T47D (cell line): ENCODE data around the gene HNRNPM.
"Not testable (repeated sequence)": the region's sequence is repeated elsewhere in the genome, so short reads cannot be mapped to it uniquely, and the experiment has no call there.

ENCODE experiments used
- DNase-seq, 2 experiments: peaks; one replicate each; pipeline versions ENCODE4 v3.0.0 to v3.0.0-alpha.2; 2011 to 2012; ENCODE audit warnings: low read depth in 1 of 2, low spot score in 1 of 2
- JUND ChIP-seq: IDR thresholded peaks from 2 replicates; pipeline ENCODE4 v1.6.1; 2012; ENCODE audit warnings: low read depth
- in situ Hi-C: cut with HindIII; loops from 2 replicates; pipeline ENCODE4 v1.10.0; 2016; ENCODE audit warnings: low sequenced_read_pairs, low pct_unique_long_range_greater_than_20kb

Gene HNRNPM

DNA sequence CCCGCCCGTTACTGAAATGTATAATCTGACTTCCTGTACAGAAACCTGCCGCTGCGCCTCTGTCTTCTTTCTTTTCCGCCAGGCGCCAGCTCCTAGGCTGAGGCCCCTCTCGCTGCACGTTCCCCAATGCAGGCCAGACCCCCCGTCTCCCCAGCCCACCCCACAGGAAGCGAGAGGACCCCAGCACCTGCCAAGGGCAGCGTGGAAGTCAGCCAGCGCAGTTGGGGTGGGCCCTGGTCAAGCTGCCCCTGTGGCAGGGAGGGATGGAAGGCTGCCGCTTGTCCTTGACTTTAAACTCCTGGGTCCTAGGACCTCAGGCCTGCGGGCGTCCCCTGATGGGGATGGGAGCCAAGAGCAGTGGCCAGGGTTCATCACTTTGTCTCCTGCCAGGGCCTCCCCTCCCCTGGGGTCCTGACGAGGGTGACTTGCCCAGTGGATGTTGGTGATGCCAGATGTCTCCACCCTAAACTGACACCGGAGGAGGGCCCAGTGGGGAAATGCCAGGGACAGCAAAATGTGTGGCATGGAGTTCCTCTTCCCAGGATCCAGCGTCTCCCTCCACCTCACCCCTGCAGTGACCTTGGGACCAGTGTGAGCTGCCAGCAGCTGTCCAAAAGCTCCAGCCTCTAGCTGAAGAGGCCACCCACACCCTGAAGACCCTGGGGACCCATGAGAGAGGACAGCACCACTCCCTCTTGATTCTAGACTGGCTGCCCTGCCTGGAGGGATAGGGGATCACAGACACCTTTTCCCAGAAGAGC lies 40.2 kb upstream of the HNRNPM start:
- TF ChIP-seq JUND = no peak
- in situ Hi-C loops = no loop called here
- no peak for DNase-seq

DNA sequence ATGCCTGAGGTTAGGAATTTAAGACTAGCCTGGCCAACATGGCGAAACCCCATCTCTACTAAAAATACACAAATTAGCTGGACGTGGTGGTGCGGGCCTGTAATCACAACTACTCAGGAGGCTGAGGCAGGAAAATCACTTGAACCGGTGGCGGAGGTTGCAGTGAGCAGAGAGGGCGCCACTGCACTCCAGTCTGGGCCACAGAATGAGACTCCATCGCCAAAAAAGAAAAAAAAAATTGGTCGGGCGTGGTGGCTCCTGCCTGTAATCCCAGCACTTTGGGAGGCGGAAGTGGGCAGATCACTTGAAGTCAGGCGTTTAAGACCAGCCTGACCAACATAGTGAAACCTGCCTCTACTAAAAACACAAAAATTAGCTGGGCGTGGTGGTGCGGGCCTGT lies 34.1 kb upstream of the HNRNPM start:
- in situ Hi-C loops, DNase-seq: not testable (repeated sequence)

DNA sequence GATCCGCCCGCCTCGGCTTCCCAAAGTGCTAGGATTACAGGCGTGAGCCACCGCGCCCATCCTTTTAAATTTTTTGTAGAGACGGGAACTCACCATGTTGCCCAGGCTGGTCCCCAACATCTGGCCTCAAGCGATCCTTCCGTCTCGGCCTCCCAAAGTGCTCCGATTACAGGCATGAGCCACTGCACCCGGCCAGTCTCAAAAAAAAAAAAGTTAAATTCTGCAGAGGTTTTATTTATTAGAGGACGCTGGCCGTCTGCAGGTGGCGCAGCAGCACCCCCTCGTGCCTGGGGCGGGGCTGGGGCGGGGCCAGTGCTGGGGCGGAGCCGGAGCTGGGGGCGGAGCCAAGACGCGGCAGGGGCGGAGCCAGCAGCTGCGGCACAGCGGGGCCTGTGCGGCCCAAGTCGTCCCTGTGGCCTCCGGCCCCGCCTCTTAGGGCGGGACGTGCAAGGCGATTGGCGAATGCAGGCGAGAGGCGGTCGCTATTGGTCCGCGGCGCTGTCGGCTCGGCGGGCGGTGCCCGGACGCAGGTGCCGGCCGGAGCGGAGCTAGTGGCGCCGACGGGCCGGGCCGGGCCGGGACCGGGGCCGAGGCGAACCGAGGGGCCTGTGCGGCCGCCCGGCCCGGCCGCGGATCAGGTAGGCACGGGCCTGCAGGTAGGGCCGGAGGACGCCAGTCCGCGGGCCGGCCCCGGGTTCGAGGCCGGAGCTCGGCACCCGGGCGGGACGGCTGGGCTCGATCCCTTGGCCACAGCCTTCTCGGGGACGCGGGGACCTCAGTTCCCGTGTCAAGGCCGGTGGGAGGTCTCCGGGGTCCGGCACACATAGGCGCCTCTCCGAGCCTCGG lies 31.8 kb upstream of the HNRNPM start, which contains the start of gene MARCHF2:
TSS of gene MARCHF2 (plus strand) at position 523 of the 846 bp plus-strand sequence. CDS start 8,536 bp downstream, outside the sequence.
- in situ Hi-C loops = no loop called here
- TF ChIP-seq JUND = no peak
- DNase-seq = peak; percentile 87 to 95

DNA sequence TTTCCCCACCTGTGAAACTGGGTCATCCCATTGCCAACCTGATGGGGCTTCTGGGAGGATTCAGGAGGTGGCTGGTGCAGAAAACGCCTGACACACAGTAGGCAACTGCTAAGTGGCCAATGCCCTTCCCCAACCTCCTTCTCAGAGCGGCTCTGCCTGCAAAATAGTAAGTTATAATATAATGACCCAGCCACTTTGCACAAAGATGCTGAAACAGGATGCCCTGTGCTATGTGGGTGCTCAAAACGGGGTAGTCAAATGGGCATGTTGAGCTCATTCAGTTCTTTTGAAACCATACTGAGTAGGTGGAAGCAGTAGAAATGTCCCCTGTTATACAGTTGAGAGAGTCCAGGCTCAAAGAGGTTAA lies 31.2 kb upstream of the HNRNPM start:
- DNase-seq = no peak
- TF ChIP-seq JUND = no peak
- in situ Hi-C loops = no loop called here

DNA sequence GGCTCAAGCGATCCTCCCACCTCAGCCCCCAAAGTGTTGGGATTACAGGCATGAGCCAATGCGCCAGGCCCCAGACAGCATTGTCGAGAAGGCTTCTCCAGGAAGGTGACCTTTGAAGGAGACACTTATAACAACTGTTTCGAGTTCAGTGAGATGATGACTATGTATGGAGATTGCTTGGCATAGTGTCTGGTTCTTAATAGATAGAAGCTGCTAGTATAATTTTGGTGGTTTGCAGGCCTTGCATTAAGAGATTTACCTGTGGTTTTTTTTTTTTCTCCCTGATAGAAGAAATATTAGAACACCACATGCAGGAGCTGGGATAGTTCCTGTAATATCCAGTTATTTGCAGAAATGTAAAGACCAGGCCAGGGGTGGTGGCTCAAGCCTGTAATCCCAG lies 28.0 kb upstream of the HNRNPM start:
- no peak for TF ChIP-seq JUND
- DNase-seq = no peak
- in situ Hi-C loops = no loop called here

DNA sequence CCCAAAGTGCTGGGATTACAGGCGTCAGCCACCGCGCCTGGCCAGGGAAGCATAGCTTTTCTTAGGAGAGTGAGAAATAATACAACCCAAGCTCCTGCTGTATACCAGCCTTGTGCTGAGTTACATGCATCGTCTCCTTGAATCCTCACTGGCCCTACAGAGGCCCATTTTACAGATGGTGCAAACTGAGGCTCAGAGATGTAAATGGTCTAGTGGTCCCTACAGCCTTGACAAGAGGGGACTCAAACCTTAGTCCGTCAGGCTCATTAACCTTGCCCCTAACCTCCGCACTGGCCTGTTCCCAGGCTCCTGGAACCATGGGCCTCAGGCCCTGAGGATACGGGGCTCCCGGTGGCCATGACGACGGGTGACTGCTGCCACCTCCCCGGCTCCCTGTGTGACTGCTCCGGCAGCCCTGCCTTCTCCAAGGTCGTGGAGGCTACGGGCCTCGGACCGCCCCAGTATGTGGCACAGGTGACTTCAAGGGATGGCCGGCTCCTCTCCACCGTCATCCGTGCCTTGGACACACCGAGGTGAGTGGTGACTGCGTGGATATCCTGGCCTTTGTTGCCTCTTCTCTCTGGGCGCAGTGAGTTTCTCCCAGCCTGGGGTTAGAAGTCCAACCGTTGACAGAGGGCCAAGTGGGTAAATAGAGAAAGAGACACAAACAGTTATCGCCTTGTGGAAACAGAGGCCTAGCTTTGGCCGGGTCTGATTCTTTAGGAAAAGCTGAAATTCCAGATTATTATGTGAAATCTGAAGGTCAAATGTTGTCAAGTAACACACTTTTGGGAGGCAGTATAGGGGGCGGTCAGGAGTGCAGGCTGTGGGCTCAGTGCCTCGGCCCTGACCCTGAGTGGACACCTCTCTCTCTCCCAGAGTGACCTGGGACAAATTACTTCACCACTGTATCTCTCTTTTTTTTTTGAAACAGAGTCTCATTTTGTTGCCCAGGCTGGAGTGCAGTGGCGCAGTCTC lies 23.0 kb upstream of the HNRNPM start:
- DNase-seq = no peak
- in situ Hi-C loops = no loop called here
- no peak for TF ChIP-seq JUND

DNA sequence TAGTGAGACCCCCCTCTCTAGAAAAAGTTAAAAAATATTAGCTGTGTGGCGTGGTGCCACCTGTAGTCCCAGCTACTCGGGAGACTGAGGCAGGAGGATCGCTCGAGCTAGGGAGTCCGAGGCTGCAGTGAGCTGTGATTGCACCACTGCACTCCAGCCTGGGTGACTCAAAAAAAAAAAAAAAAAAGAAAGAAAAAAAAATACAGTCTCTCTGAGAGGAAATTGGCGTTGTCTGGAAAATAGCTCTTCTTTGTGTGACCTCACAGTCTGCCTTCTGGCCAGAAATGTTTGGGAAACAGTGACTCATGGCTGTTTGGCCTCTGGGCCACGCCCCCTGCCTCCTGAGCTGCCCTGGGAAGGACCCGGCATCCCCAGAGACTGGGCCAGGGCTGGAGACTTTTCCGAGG lies 21.0 kb upstream of the HNRNPM start:
- in situ Hi-C loops = no loop called here
- no peak for TF ChIP-seq JUND
- DNase-seq = peak in 1 of 2 experiments; percentile 55

DNA sequence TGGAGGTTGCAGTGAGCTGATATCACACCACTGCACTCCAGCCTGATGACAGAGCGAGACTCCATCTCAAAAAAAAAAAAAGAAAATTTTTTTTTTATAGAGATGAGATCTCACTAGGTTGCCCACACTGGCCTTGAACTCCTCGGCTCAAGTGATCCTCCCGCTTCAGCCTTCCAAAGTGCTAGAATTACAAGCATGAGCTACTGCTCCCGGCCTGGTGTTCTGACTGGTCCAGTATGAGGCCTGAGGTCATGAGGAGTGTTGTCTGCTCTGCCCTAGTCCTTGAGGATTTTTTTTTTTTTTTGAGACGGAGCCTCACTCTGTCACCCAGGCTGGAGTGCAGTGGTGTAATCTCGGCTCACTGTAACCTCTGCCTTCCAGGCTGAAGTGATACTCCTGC lies 19.4 kb upstream of the HNRNPM start:
- in situ Hi-C loops, DNase-seq: not testable (repeated sequence)

DNA sequence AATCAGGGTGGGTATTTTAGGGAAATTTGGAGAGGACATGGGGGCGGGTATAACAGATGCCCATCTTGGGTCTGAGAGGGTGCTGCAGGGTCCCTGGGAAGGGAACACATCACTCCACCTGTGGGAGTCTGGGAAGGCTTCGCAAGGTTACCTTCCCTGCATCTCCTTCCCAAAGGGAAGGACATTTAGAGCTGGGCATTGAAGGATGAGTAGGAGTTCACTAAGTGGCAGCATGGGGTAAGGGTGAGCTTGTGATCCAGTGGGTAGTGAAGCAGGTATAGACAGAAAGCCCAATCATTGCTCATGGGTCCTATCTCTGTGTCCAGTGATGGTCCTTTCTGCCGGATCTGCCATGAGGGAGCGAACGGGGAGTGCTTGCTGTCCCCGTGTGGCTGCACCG lies 18.5 kb upstream of the HNRNPM start:
- in situ Hi-C loops = no loop called here
- TF ChIP-seq JUND = no peak
- no peak for DNase-seq

DNA sequence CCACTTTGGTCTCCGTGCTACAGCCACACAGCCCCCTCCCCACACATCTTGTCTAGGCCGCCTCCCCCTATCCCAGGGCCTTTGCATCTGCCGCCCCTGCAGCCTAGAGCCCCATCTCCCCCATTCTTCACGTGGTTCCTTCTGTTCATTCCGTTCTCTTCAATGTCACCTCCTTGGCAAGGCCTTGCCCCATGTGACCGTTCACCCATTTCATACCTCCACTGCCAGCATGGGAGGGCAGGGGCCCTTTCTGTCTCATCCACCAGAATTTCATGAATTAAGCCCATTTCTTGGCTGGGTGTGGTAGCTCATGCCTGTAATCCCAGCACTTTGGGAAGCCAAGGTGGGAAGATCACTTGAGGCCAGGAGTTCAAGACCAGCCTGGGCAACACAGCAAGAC lies 15.7 kb upstream of the HNRNPM start:
- TF ChIP-seq JUND = no peak
- in situ Hi-C loops = no loop called here
- no peak for DNase-seq

DNA sequence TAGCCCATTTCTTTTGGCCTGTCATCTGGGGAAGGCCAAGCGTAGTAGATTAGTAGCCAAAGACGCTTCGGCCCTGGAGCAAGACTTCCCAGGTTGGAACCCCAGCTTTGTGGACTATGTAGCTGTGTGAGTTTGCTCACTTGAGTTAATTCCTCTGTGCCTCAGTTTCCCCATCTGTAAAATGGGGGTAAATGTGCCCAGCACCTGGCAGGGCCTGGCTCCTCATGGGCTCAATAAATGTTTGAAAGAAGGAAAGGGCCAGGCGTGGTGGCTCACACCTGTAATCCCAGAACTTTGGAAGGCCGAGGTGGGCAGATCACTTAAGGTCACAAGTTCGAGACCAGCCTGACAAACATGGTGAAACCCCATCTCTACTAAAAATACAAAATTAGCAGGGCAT lies 14.9 kb upstream of the HNRNPM start:
- TF ChIP-seq JUND = no peak
- in situ Hi-C loops = no loop called here
- DNase-seq = no peak

DNA sequence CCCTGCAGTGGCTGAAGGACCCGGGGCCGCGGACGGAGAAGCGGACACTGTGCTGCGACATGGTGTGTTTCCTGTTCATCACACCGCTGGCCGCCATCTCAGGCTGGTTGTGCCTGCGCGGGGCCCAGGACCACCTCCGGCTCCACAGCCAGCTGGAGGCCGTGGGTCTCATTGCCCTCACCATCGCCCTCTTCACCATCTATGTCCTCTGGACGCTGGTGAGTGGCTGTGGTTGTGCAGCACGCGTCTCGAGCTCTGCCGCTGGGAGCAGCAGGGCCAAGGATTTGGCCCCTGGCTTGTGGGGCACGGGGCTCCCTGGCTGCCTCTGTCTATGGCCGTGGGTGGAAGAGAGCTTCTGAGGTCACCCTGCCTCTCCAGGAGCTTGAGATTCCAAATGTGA lies 14.1 kb upstream of the HNRNPM start:
- in situ Hi-C loops = no loop called here
- no peak for DNase-seq

DNA sequence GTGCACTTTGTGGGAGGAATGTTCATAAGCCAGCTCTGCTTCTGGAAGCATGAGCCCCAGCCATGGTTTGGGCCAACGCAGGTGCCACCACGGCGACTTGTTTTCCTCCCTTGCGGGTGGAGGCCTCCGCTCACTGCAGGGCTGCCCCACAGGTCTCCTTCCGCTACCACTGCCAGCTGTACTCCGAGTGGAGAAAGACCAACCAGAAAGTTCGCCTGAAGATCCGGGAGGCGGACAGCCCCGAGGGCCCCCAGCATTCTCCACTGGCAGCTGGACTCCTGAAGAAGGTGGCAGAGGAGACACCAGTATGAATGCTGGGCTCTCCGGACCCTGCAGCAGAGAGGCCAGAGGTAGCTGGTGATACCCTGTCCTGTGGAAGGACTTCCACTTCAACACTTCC lies 6.5 kb upstream of the HNRNPM start:
- DNase-seq = no peak
- in situ Hi-C loops = no loop called here
- no peak for TF ChIP-seq JUND

More for the DNA sequence above, 14.1 kb upstream of the HNRNPM start:
- TF ChIP-seq JUND = no peak
